OCI-LY7 (cell line): ENCODE measurements around the gene EIF2D.

ENCODE experiments used
- EZH2phosphoT487 ChIP-seq: fragments of 200-600 bp; sonication (generic); IDR thresholded peaks from 2 replicates; pipeline ENCODE4 v1.6.1; 2018; ENCODE audit warnings: low read depth, borderline replicate concordance, mild to moderate bottlenecking, mixed run types, antibody characterized with exemption, low read length, moderate library complexity, mixed read lengths
- TF ChIP-seq, protein P1 (sequence below): fragments of 200-600 bp; sonication (generic); conservative IDR thresholded peaks from 2 replicates; pipeline ENCODE4 v1.5.1; 2014; ENCODE audit warnings: mild to moderate bottlenecking, antibody characterized with exemption, low read length, moderate library complexity, mixed read lengths

DNA sequence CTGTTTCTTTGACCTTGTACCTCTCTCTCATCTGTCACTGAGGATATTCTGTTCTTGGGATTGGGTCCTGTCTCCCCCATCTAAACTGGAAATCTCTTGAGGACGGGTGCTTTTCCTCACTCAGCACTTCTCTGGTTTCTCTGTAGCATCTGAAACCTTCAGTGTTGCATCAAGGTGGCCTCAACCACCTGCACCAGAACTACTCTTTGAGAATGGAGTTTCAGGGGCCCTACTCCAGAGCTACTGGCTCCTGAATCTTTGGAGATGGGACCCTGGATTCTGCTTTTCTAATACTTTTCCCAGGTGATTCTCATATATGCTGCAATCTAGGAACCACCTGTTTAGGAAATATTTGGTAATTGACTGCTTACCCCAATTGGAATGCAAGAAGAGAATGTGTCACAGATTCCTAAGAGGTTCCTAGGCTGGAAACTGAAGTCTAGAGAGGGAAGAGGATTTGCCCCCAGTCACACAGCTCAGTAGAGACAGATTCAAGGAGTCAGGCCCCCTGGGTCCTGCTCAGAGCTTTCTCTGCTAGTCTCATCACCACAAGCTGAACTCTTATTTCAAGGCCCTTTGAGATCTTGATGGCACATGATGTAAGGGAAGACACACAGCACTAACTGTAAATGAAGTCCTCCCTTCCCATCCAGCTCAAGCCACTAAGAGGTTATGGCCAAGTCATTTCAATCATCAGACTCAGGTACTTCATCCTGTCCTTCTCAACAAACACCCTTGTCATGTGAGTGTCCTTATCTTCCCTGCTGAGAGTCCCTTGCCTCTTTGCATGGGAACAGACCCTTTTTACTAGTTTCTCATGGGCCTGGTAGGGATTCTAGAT lies 48.7 kb downstream of the EIF2D start:
- TF ChIP-seq, protein P1, sequence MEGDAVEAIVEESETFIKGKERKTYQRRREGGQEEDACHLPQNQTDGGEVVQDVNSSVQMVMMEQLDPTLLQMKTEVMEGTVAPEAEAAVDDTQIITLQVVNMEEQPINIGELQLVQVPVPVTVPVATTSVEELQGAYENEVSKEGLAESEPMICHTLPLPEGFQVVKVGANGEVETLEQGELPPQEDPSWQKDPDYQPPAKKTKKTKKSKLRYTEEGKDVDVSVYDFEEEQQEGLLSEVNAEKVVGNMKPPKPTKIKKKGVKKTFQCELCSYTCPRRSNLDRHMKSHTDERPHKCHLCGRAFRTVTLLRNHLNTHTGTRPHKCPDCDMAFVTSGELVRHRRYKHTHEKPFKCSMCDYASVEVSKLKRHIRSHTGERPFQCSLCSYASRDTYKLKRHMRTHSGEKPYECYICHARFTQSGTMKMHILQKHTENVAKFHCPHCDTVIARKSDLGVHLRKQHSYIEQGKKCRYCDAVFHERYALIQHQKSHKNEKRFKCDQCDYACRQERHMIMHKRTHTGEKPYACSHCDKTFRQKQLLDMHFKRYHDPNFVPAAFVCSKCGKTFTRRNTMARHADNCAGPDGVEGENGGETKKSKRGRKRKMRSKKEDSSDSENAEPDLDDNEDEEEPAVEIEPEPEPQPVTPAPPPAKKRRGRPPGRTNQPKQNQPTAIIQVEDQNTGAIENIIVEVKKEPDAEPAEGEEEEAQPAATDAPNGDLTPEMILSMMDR = no peak
- TF ChIP-seq EZH2phosphoT487 = no peak
